Measurements from ENCODE around the gene WFDC10B. TPM values are rescaled to one million over a fixed set of nuclear protein-coding genes. Genes with fewer than 3 reads are reported as not detected.
"Not testable (repeated sequence)": the region's sequence is repeated elsewhere in the genome, so short reads cannot be mapped to it uniquely, and the experiment has no call there.

Gene WFDC10B
- total RNA-seq, 3 donors from 2014 or later, result not detected

DNA sequence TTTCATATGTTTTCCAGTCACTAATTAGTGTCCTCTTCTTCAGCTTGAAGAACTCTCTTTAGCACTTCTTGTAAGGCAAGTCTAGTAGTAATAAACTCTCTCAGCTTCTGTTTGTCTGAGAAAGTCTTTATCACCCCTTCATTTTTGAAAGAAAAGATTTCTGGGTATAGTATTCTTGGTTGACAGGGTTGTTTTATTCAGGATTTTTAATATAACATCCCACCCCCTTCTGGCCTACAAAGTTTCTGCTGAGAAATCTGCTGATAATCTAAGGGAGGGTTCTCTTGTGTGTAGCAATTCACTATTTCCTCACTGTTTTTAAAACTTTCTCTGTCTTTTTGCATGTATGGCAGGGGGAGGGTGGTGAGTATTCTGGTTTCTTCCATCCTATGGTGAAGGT, 25.2 kb downstream of the WFDC10B start:
- Histone ChIP-seq H3K9me3 (peaks cover 21 to 39% of the 10 kb centered on the region in 2 donors), H3K27me3 (no peaks in the 10 kb centered on the region), H3K36me3 (no peaks in the 10 kb centered on the region), H3K27ac (no peak overlapping the region), H3K4me1 (no peaks in the 10 kb centered on the region), H3K4me3 (no peak overlapping the region)
- DNase-seq (ENCODE audit: low spot score in 2 of 2), result no peak
- intact Hi-C loops (cut with DNase I; ENCODE audit: low total_unique reads), result no loop called here
- TF ChIP-seq POLR2AphosphoS5 (IDR thresholded peaks at IDR 0.05), result no peak
- TF ChIP-seq POLR2A (IDR thresholded peaks at IDR 0.05), result no peak
- TF ChIP-seq, protein P1, sequence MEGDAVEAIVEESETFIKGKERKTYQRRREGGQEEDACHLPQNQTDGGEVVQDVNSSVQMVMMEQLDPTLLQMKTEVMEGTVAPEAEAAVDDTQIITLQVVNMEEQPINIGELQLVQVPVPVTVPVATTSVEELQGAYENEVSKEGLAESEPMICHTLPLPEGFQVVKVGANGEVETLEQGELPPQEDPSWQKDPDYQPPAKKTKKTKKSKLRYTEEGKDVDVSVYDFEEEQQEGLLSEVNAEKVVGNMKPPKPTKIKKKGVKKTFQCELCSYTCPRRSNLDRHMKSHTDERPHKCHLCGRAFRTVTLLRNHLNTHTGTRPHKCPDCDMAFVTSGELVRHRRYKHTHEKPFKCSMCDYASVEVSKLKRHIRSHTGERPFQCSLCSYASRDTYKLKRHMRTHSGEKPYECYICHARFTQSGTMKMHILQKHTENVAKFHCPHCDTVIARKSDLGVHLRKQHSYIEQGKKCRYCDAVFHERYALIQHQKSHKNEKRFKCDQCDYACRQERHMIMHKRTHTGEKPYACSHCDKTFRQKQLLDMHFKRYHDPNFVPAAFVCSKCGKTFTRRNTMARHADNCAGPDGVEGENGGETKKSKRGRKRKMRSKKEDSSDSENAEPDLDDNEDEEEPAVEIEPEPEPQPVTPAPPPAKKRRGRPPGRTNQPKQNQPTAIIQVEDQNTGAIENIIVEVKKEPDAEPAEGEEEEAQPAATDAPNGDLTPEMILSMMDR (IDR thresholded peaks at IDR 0.05), result no peak

DNA sequence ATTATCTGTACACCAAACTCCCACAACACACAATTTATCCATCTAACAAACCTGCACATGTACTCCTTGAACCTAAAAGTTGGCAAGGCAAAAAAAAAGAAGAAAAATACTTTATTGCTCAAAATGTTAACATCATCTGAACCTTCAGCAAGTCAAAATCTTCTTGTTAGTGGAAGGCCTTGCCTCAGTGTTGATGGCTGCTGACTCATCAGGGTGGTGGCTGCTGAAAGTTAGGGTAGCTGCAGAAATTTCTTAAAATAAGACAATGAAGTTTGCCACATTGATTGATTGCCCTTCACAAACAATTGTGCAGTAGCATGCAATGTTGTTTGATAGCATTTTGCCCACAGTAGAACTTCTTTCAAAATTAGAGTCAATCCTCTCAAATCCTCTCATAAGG, 32.1 kb downstream of the WFDC10B start:
- H3K27ac ChIP-seq, result no peak overlapping the region
- H3K36me3 ChIP-seq, result no peaks in the 10 kb centered on the region
- H3K4me1 ChIP-seq, result no peaks in the 10 kb centered on the region
- H3K27me3 ChIP-seq, result no peaks in the 10 kb centered on the region
- H3K4me3 ChIP-seq, result no peak overlapping the region
- H3K9me3 ChIP-seq, result peaks cover 0 to 13% of the 10 kb centered on the region in 2 donors
- intact Hi-C loops (cut with DNase I; ENCODE audit: low total_unique reads), result no loop called here
- TF ChIP-seq, protein P1 (IDR thresholded peaks at IDR 0.05), result no peak
- no peak for TF ChIP-seq POLR2A (IDR thresholded peaks at IDR 0.05)
- no peak for DNase-seq (ENCODE audit: low spot score in 2 of 2)

DNA sequence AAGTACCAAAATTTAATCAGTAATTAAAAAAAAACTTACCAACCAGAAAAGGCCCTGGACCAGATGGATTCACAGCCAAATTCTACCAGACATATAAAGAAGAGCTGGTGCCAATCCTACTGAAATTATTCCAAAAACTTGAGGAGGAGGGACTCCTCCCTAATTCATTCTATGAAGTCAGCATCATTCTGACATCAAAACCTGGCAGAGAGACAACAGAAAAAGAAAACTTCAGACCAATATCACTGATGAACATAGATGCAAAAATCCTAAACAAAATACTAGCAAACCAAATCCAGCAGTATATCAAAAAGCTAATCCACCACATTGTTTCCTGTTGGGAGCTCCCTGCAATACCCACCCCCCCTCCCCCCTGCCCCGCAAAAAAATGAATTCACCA, 34.7 kb downstream of the WFDC10B start, which contains the start of gene WFDC11:
Gene WFDC11, minus strand, starts transcription at position 101 of the 400 bp plus-strand sequence. CDS start 19,639 bp downstream, outside the sequence.
- intact Hi-C loops (cut with DNase I; ENCODE audit: low total_unique reads), result no loop called here
- H3K36me3 ChIP-seq, result no peaks in the 10 kb centered on the region
- DNase-seq (ENCODE audit: low spot score in 2 of 2), result no peak
- no peak for TF ChIP-seq POLR2AphosphoS5 (IDR thresholded peaks at IDR 0.05)
- TF ChIP-seq, protein P1 (IDR thresholded peaks at IDR 0.05), result no peak
- TF ChIP-seq POLR2A (IDR thresholded peaks at IDR 0.05), result no peak
- peaks cover 0 to 6% of the 10 kb centered on the region in 2 donors for H3K9me3 ChIP-seq
- no peak within 1 kb of the TSS for H3K4me3 ChIP-seq
- H3K27ac ChIP-seq, result no peak within 1 kb of the TSS
- no peaks in the 10 kb centered on the region for H3K27me3 ChIP-seq
- no peaks in the 10 kb centered on the region for H3K4me1 ChIP-seq

DNA sequence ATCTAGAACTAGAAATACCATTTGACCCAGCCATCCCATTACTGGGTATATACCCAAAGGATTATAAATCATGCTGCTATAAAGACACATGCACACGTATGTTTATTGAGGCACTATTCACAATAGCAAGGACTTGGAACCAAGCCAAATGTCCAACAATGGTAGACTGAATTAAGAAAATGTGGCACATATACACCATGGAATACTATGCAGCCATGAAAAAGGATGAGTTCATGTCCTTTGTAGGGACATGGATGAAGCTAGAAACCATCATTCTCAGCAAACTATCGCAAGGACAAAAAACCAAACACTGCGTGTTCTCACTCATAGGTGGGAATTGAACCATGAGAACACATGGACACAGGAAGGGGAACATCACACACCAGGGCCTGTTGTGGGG, 47.8 kb downstream of the WFDC10B start:
- H3K4me3 ChIP-seq; H3K27me3 ChIP-seq; H3K36me3 ChIP-seq; DNase-seq (ENCODE audit: low spot score in 2 of 2); H3K9me3 ChIP-seq; H3K27ac ChIP-seq; H3K4me1 ChIP-seq; intact Hi-C loops (cut with DNase I; ENCODE audit: low total_unique reads): not testable (repeated sequence)

DNA sequence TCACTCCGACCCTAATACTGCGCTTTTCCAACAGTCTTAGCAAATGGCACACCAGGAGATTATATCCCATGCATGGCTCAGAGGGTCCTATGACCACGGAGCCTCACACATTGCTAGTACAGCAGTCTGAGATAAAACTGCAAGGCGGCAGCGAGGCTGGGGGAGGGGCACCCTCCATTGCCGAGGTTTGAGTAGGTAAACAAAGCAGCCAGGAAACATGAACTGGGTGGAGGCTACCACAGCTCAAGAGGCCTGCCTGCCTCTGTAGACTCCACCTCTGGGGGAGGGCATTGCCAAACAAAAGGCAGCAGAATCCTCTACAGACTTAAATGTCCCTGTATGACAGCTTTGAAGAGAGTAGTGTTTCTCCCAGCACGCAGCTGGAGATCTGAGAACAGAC, 53.1 kb downstream of the WFDC10B start:
- H3K4me3 ChIP-seq; H3K36me3 ChIP-seq; H3K4me1 ChIP-seq; DNase-seq (ENCODE audit: low spot score in 2 of 2); H3K9me3 ChIP-seq; H3K27ac ChIP-seq; intact Hi-C loops (cut with DNase I; ENCODE audit: low total_unique reads); H3K27me3 ChIP-seq: not testable (repeated sequence)

DNA sequence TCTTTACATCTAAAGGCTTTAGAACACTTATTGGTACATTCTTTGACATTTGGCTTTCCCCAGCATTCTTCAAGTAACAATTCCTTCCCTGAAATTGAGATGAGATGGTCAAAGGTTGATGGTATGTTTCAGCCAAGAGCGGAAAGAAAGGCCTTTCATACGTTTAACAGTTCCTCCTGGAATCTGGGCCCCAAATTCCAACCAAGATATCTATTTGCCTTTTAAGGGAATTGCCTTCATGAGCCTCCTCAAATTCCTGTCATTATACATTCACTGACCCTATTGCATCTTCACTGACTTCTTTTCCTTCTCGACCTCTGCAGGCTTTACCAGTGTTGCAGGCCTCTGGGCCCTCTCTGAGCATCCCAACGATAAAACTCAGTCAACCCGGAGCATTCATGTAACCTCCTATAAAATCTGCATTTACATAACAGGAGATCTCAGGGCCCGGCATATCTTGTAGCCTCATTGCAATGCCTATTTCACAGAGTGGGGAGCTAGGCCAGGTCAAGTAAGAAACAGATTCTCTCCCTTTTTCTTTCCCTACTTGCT, 55.4 kb downstream of the WFDC10B start:
- no peak overlapping the region for H3K27ac ChIP-seq
- H3K4me1 ChIP-seq, result no peaks in the 10 kb centered on the region
- H3K9me3 ChIP-seq, result no peaks in the 10 kb centered on the region
- DNase-seq (ENCODE audit: low spot score in 2 of 2), result no peak
- no peaks in the 10 kb centered on the region for H3K36me3 ChIP-seq
- TF ChIP-seq, protein P1 (IDR thresholded peaks at IDR 0.05), result no peak
- no peak for TF ChIP-seq POLR2AphosphoS5 (IDR thresholded peaks at IDR 0.05)
- no peak for TF ChIP-seq POLR2A (IDR thresholded peaks at IDR 0.05)
- no peak overlapping the region for H3K4me3 ChIP-seq
- H3K27me3 ChIP-seq, result no peaks in the 10 kb centered on the region
- intact Hi-C loops (cut with DNase I; ENCODE audit: low total_unique reads), result no loop called here
